KMS-11 (cell line): ENCODE measurements around the gene FOXJ3.

Experiments used
- H2AFZ ChIP-seq: fragments of 200-600 bp; sonication (generic); 2 replicates; pipeline ENCODE4 v1.6.1; 2016; ENCODE audit warnings: antibody characterized with exemption, mixed run types, low read depth
- H3K27ac ChIP-seq: fragments of 200-600 bp; sonication (generic); 2 replicates; pipeline ENCODE4 v1.6.1; 2016; ENCODE audit warnings: mild to moderate bottlenecking, mixed run types
- H3K27me3 ChIP-seq: fragments of 200-600 bp; sonication (generic); 2 replicates; pipeline ENCODE4 v1.6.1; 2017; ENCODE audit warnings: mild to moderate bottlenecking, low read depth, mixed run types, moderate library complexity; ENCODE audit not compliant: insufficient read depth
- H3K36me3 ChIP-seq: fragments of 200-600 bp; sonication (generic); 2 replicates; pipeline ENCODE4 v1.6.1; 2017; ENCODE audit warnings: mild to moderate bottlenecking, mixed run types; ENCODE audit not compliant: insufficient read depth
- H3K4me1 ChIP-seq: fragments of 200-600 bp; sonication (generic); 2 replicates; pipeline ENCODE4 v1.6.1; 2016; ENCODE audit warnings: mild to moderate bottlenecking, low read depth, mixed run types; ENCODE audit not compliant: poor library complexity, severe bottlenecking
- H3K4me2 ChIP-seq: fragments of 200-600 bp; sonication (generic); 2 replicates; pipeline ENCODE4 v1.7.0; 2016; ENCODE audit warnings: mild to moderate bottlenecking, mixed run types
- H3K4me3 ChIP-seq: fragments of 200-600 bp; sonication (generic); IDR thresholded peaks from 2 replicates; pipeline ENCODE4 v1.6.1; 2017; ENCODE audit warnings: low read depth, low read length, mixed read lengths; ENCODE audit not compliant: insufficient read depth
- H3K79me2 ChIP-seq: fragments of 200-600 bp; sonication (generic); 2 replicates; pipeline ENCODE4 v1.6.1; 2016; ENCODE audit warnings: low read depth, mixed run types; ENCODE audit not compliant: insufficient read depth
- H3K9ac ChIP-seq: fragments of 200-600 bp; sonication (generic); 2 replicates; pipeline ENCODE4 v1.6.1; 2016; ENCODE audit warnings: mild to moderate bottlenecking, mixed run types
- H4K20me1 ChIP-seq: fragments of 200-600 bp; sonication (generic); 2 replicates; pipeline ENCODE4 v1.6.1; 2016; ENCODE audit warnings: mild to moderate bottlenecking, mixed run types; ENCODE audit not compliant: insufficient read depth
- TF ChIP-seq, protein P1 (sequence below): fragments of 200-600 bp; sonication (generic); conservative IDR thresholded peaks from 2 replicates; pipeline ENCODE4 v1.6.1; 2017; ENCODE audit warnings: low read depth, mild to moderate bottlenecking, antibody characterized with exemption, low read length, moderate library complexity, mixed read lengths

Gene FOXJ3

GRCh38 chr1:42251042-42251441 lies 84.0 kb downstream of the FOXJ3 start:
- Histone ChIP-seq H3K27ac (no peak overlapping the region), H3K36me3 (no peaks in the 10 kb centered on the region), H3K4me1 (peaks cover 2% of the 10 kb centered on the region), H2AFZ (no peak overlapping the region), H3K4me2 (no peak overlapping the region), H3K9ac (no peak overlapping the region), H3K4me3 (no peak overlapping the region), H4K20me1 (peaks cover 5% of the 10 kb centered on the region; the same call in 1 of the 2 replicates), H3K27me3 (no peaks in the 10 kb centered on the region), H3K79me2 (peaks cover 21% of the 10 kb centered on the region; the same call in 1 of the 2 replicates)
- TF ChIP-seq, protein P1, sequence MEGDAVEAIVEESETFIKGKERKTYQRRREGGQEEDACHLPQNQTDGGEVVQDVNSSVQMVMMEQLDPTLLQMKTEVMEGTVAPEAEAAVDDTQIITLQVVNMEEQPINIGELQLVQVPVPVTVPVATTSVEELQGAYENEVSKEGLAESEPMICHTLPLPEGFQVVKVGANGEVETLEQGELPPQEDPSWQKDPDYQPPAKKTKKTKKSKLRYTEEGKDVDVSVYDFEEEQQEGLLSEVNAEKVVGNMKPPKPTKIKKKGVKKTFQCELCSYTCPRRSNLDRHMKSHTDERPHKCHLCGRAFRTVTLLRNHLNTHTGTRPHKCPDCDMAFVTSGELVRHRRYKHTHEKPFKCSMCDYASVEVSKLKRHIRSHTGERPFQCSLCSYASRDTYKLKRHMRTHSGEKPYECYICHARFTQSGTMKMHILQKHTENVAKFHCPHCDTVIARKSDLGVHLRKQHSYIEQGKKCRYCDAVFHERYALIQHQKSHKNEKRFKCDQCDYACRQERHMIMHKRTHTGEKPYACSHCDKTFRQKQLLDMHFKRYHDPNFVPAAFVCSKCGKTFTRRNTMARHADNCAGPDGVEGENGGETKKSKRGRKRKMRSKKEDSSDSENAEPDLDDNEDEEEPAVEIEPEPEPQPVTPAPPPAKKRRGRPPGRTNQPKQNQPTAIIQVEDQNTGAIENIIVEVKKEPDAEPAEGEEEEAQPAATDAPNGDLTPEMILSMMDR = no peak

DNA sequence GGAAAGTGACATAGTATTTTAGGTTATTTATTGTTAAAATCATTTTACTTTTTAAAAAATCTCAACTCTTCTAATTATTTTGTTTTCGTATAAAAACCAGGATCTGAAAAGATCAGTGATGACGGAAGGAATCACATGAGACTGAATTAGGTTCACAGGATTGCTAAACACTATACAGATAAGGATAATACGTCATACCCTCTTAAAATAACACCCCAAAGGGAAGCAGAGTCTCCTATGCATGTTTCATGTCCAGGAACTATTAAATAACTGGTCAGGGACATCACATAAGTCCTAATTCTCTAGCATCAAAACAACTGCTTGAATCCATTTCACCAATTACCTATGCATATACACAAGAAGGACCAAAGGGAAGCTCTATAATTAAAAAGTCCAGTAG lies 84.9 kb downstream of the FOXJ3 start:
- H4K20me1 ChIP-seq = peaks cover 3% of the 10 kb centered on the region; the same call in 1 of the 2 replicates
- TF ChIP-seq, protein P1 = no peak
- no peak overlapping the region for H2AFZ ChIP-seq
- no peaks in the 10 kb centered on the region for H3K27me3 ChIP-seq
- H3K79me2 ChIP-seq = peaks cover 17% of the 10 kb centered on the region; the same call in 1 of the 2 replicates
- H3K4me1 ChIP-seq = no peaks in the 10 kb centered on the region
- H3K4me3 ChIP-seq = no peak overlapping the region
- no peaks in the 10 kb centered on the region for H3K36me3 ChIP-seq
- no peak overlapping the region for H3K27ac ChIP-seq
- no peak overlapping the region for H3K4me2 ChIP-seq
- no peak overlapping the region for H3K9ac ChIP-seq

DNA sequence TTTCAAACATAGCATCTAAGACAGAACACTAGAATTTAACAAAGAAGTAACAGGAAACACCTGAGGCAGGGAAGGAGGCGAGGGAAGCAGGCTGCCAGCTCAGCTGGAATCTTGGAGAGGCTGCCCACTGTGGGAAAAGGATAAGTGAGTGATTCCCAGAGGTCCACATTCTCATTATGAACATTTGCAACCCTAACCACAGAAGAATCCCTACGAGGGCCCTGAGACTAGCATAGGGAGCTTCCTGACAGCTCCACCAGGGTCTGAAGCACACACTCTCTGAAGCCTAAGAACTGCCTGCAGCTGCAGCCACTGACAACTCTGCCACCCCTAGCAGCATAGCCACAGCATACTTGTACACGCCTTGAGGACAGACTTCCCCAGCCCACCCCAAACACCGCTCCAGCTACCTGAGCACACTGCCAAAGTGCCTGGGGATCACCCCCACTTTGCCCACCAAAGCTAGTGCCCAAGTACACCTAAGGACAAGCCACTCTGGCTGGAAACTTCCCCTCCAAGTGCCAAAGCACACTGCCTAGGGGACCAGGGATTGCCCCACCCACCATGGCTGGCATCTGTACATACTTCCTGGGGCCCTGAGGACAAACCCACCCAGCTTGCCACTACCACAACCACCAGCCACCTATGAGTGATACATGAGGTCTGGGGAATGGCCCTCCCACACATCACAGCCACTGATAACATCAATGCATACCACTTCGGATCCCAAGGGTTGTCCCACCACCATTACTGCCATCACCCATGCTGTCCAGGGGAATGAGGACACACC lies 93.9 kb downstream of the FOXJ3 start:
- H2AFZ ChIP-seq = no peak overlapping the region
- no peak overlapping the region for H3K9ac ChIP-seq
- no peaks in the 10 kb centered on the region; the same call in 1 of the 2 replicates for H4K20me1 ChIP-seq
- 0 out of 2 replicates have a peak, but pooled peaks cover 3% of the 10 kb centered on the region for H3K36me3 ChIP-seq
- TF ChIP-seq, protein P1 = no peak
- peak overlapping the region; percentile 10; the same call in 1 of the 2 replicates for H3K27ac ChIP-seq
- H3K4me2 ChIP-seq = peak overlapping the region; percentile 33; the same call in 1 of the 2 replicates
- peaks cover 47% of the 10 kb centered on the region for H3K79me2 ChIP-seq
- H3K4me3 ChIP-seq = no peak overlapping the region
- H3K27me3 ChIP-seq = no peaks in the 10 kb centered on the region
- peaks cover 22% of the 10 kb centered on the region for H3K4me1 ChIP-seq

DNA sequence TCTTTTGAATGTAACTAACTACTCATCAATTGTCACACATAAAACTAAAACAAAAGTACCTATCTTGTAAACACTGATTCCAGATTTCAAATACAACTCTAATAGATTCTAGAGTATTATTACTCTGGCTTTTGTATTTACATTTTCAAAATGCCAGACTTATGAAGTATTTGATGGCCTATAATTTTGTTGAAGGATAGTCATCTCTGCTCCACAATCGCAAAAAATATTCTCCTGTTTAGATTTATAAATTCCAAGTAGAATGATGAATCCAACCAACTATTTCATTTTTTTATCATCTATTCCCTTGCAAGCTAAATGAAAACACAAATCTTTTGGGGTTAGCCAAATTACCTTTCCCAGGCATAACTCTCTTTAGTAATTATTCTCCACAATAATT lies 95.5 kb downstream of the FOXJ3 start:
- H3K79me2 ChIP-seq = peaks cover 42% of the 10 kb centered on the region
- TF ChIP-seq, protein P1 = no peak

More for the DNA sequence above, 95.5 kb downstream of the FOXJ3 start:
- Histone ChIP-seq H3K4me3 (no peak overlapping the region), H2AFZ (no peak overlapping the region), H3K27ac (no peak overlapping the region), H3K4me1 (peaks cover 22% of the 10 kb centered on the region), H3K4me2 (no peak overlapping the region), H3K9ac (no peak overlapping the region), H3K36me3 (0 out of 2 replicates have a peak, but pooled peaks cover 3% of the 10 kb centered on the region), H3K27me3 (no peaks in the 10 kb centered on the region), H4K20me1 (no peaks in the 10 kb centered on the region; the same call in 1 of the 2 replicates)
